Measurements from ENCODE around the gene SMURF1.

The SMURF1 gene

DNA sequence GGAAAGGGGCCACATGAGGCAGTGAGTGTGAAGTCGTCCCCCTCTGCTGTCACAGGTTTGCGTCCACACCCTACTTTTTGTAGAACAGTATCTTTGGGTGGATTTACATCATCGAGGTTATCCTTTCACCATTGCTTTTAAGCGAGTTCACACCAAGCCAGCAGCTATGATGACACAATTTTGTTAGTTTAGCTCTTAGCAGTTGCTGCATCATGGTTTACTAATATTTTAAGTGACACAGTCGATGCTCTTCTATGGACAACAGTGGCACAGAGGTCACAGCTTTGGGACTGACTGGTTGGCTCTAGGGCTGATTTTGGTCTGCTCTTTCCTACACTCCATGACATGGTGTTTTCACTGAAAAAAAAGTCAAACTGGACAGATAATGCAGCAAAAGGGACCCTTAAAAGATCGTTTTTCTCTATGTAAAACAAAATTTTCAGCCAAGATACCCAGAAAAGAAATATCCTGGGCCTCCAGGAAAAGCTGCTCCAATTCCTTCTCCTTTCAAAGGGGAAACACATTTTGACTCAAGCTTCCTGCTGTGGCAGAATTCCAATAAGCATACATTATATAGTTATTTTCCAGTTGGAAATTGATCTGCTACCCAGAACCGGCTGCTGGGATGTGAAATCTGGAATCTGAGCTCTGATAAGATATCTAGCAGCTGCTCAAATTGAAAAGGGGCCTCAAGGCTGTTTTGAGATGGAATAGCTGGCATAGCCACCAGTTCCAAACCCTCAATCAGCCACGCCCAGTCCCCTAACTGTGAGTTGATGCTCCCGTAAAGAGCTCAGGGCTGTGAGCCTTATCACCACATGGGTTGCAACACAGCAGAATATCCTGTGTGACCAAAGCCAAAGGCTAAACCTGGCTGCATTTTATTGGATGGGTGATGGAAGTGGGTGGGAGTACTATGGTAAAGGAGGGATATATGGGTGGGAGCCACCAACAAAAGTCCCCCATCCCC is 114.2 kb downstream of the SMURF1 start:
- DNase-seq (ENCODE audit: low read depth): no peak

GRCh38 chr7:99028261-99028973 is 115.5 kb downstream of the SMURF1 start:
- DNase-seq (ENCODE audit: low read depth): no peak

DNA sequence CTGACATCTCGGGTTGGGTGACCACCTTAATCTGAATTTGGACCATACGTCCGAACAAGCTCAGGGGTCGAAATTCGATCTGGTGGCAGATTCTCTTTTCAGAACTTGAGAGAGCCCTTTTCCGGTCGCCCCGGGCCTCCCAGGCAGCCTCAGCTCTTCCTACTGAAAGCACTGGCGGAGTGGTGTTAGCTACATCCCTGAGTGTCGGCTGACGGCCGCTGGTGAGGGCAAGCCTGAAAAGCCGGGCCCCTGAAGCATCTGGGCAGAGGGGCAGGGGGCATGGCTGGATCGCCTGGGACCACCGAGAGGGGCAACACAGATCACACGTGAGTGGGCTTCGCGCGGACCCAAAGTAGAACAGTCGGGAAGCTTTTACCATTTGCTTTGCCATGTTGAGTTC is 116.1 kb downstream of the SMURF1 start:
- no peak for DNase-seq (ENCODE audit: low read depth)

DNA sequence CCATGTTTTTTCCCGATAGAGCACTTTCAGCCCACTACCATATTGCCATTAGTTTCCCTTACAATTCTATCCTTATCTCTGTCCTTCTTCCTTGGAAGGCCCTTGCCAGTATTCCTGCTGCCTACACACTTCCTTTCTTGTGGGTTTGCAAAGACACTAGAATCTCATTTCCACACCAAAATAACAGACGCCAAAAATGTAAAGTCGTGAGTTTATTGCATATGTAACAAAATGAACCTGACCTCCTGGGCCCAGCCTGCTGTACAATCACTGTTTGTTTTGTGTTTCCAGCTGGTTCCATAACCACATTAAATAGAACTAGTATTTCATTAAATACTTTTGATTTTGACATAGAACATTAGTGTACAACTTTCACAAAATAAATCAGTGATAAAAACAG is 116.7 kb downstream of the SMURF1 start:
- DNase-seq (ENCODE audit: low read depth): no peak

GRCh38 chr7:99024066-99024465 is 119.8 kb downstream of the SMURF1 start:
- no peak for DNase-seq (ENCODE audit: low read depth)

- no peak for DNase-seq (ENCODE audit: low read depth)
Observed at GRCh38 chr7:99021941-99022560, 121.9 kb downstream of the SMURF1 start.

GRCh38 chr7:99020413-99020715 is 123.5 kb downstream of the SMURF1 start:
- no peak for DNase-seq (ENCODE audit: low read depth)

- no peak for DNase-seq (ENCODE audit: low read depth)
Observed at GRCh38 chr7:99019523-99020412, 124.1 kb downstream of the SMURF1 start.

- DNase-seq (ENCODE audit: low read depth): no peak
Observed at GRCh38 chr7:99016196-99016595, 127.7 kb downstream of the SMURF1 start.

DNA sequence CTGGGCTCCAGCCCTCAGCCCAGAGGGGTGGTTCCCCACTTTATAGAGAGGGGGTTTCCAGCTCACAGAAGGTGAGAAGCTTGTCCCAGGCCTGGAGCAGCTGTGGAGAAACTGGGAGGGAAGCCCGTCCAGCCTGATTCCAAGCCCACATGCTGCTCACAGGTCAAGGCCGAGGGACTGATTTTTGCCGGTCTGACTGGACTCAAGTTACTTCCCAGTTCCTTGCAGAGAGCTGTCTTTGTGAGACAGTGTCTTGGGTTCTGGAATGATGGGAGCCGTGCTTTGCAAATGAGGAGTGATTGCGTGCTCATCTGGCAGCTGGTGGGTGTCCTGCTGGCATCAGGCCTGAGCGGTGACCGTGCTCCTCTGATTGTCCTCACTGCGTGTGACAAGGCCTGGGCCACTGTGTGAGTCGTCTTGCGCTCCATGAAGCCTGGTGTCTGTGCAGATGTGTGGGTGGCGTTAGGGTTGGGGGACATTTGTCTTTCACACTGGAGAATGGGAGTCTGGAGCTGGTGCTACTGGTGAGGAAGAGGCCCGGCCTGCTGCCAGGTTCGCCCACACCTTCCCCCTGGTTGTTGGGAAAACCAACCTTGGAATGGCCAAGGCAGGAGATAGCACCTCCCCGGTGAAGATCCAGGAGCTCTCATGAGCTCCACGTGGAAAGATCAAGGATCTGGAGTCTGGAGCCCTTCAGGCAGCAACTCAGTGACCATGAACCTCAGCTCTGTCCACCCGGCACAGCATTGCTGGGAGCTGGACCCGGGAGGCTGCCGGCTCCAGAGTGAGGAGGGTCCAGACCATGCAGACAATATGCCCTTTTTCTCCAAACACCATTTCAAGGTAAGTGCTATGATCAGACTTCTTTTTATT is 129.6 kb downstream of the SMURF1 start:
- DNase-seq (ENCODE audit: low read depth): no peak

DNA sequence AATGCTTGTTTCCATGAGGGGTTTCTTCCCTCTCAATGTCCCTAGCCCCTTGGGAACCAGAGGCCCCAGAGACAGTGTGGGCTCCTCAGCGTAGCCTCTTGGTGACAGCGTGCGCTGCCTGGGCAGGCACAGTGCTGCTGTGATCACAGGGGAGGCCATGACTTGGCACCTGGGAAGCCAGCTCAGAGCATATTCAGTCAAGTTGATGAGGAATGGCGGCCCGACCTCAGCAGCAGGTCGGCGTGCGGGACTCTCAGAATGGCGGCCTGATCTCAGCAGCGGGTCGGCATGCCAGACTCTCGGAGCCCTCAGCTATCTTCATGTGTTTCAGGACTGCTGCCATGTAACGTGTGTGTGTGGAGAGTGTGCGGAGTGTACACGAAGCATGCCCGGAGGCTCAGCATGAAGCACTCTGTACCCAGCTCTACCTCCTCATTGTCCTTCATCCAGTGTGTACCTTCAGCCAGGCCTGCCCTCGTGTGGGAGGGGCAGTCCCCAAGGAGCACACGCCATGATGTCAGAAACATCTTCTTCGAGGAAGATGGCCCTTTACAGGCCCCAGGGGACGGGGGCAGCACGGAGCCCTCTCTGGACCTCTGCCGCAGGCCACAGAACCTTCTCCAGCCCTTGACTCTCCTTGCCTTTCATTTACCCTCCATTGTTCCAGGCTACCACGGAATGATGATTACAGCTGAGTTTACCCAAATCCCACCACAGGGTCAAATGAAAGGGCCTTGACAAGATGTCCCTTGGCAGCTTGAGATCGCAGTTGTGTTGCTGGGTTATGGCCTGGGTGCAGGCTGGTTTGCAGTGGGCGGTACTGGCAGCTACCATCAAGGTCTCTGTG is 130.4 kb downstream of the SMURF1 start:
- DNase-seq (ENCODE audit: low read depth): no peak

GRCh38 chr7:99012722-99013121 is 131.2 kb downstream of the SMURF1 start:
- no peak for DNase-seq (ENCODE audit: low read depth)

DNA sequence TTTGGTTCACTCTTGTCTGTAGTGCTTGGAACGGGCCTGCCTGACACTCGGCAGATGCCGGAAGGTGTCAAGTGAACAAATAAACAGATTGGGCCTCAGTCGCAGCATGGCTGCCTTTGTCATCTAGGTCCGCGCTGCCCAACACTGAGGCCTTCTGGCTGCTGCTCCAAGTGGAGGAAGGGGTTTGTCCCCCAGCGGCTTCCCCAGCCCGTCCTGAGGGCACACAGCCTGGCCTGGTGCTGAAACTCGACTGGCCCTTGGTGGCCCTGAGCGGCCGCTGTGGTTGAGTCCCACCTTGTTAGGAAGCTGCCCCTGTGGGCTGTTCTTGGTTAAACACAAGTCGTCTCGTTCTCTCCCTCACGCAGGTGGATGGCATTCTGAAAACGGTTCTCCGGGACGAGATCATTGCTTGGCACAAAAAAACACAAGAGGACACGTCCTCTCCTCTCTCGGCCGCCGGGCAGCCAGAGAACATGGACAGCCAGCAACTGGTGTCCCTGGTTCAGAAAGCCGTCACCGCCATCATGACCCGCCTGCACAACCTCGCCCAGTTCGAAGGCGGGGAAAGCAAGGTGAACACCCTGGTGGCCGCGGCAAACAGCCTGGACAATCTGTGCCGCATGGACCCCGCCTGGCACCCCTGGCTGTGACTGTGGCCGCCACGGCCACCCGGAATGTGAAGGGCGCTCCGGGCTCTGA is 132.1 kb downstream of the SMURF1 start:
- DNase-seq (ENCODE audit: low read depth): no peak

DNA sequence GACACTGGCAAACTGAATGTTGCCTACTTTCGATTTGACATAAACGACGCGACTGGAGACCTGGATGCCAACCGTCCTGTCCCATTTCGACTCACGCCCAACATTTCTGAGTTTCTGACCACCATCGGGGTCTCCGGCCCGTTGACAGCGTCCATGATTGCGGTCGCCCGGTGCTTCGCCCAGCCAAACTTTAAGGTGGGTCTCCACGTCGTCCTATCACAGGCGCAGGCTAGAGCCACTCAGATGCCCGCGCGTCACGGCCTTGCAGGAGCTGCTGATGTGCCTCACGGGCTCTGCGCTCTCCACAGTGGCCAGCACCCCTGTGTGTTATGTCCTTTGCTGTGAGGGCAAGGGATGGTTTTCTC is 132.6 kb downstream of the SMURF1 start:
- DNase-seq (ENCODE audit: low read depth): no peak

- no peak for DNase-seq (ENCODE audit: low read depth)
Observed at GRCh38 chr7:99010281-99010680, 133.6 kb downstream of the SMURF1 start.

DNA sequence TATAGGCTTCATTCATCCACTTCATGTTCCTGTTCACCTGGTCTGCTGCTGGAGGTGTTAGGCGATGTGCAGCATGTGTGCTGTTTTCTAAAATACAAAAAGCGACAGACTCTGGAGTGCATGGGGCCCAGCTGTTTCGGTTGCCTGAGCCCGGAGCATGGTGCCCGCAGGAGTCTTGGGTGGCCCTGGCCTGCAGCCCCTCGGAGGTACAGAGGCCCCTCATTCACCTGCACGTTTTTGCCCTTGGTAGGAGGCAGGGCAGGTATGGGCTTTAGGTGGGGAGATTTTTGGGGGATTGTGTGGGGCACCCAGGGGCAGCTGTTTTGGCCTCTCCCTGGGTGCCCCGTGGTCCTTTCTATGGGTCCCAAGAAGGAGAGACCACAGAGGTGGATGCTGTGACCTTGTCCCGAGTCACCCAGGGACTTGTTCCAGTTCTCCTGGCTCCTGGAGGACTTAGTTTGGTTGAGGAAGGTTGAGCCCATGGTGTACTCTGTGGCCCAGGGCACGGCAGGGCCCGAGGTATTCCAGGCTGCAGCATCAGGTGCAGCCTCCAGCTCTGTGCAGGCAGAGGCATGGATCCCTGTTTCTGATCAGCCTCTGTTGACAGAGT is 134.9 kb downstream of the SMURF1 start:
- no peak for DNase-seq (ENCODE audit: low read depth)

DNA sequence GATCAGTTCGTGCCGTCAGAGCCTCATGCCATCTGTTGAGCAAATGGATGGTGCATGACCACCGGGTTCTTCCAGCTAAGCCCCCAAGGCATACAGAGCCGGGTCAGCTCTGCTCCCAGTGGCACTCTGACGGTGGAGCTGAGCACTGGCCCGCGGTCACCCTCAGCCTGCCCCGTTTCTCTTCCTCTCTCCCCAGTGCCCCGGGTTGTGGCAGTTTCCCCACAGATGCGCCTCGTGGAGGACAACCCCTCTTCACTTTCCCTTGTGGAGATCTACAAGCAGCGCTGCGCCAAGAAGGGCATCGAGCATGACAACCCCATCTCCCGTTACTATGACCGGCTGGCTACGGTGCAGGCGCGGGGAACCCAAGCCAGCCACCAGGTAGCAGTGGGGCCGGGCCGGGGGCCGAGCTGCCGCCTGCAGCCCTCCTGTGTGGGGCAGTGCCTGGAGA is 135.7 kb downstream of the SMURF1 start:
- no peak for DNase-seq (ENCODE audit: low read depth)

DNA sequence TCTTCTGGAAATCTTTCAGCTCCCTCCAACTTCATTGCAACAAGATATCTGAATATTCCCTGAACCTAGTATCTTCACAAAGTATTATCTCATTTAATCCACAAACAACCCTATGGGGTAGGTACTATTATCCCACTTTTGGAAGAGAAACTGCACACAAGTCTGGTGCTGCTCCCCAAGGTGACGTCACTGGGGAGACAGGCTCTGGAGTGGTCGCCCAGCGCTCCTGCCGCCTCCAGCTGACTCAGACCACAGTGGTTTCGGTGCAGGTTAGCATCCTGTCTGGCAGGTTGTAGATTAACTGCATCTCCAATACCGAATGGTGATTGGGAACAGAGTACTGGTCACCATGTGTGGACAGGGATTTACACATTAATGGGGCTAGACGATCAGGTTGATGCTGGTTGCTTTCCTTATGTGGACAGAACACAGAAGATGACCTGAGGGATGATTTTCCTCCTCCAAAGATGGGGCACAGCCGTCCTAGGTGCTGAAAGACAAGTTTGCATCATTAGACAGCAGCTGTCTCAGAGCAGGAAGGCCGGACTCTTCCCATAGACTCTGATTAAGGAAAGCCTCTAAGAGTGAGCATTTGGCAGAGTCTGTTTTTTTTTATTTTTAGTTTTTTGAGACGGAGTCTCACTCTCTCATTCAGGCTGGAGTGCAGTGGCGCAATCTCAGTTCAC is 137.0 kb downstream of the SMURF1 start:
- no peak for DNase-seq (ENCODE audit: low read depth)
